HG02588 (cell line): ENCODE data around the gene RACGAP1.

Source experiments
- ATAC-seq: cut with Tn5 transposase; IDR thresholded peaks from one replicate; pipeline ENCODE4 v1.9.1; 2021; ENCODE audit warnings: mild to moderate bottlenecking, moderate library complexity; ENCODE audit not compliant: unreplicated experiment

Gene RACGAP1

GRCh38 chr12:49945394-49946080, 79.8 kb downstream of the RACGAP1 start:
- ATAC-seq: no peak

GRCh38 chr12:49944718-49945117, 80.6 kb downstream of the RACGAP1 start:
- ATAC-seq: no peak

- no peak for ATAC-seq
These were observed 81.2 kb downstream of the RACGAP1 start for GRCh38 chr12:49944046-49944445.

- no peak for ATAC-seq
These were observed 81.7 kb downstream of the RACGAP1 start for GRCh38 chr12:49943625-49943960.

GRCh38 chr12:49942921-49943624, 82.2 kb downstream of the RACGAP1 start:
- no peak for ATAC-seq

- ATAC-seq: no peak
These were observed 82.8 kb downstream of the RACGAP1 start for GRCh38 chr12:49942512-49942893.

GRCh38 chr12:49941556-49942511, 83.5 kb downstream of the RACGAP1 start:
- no peak for ATAC-seq

- no peak for ATAC-seq
These were observed 85.6 kb downstream of the RACGAP1 start for GRCh38 chr12:49939707-49940106.

- ATAC-seq: no peak
These were observed 86.0 kb downstream of the RACGAP1 start for GRCh38 chr12:49939307-49939706.
